ENCODE data around the gene CCT2.

DNA sequence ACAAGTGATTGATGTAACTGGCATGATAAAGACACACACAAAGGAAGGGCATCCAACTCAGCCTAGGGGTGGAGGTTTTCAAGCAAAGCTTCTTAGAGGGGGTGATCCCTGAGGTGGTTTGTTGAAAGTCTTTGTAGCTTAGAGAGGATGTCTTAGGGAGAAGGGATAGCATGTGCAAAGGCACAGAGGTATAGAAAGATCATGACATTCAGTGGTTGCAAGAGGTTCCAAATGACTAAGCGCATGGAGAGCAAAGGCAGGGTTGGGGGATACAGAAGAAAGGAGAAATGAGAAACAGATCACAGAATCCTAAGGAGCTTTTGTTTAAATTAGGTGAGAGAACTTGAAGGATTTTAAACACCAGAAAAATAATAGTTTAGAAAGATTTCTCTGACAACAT lies 5.2 kb upstream of the CCT2 start:
- TF ChIP-seq EZH2 (IDR thresholded peaks at IDR 0.05; ENCODE audit: borderline replicate concordance, low read length) (no peak), CTCF (conservative IDR thresholded peaks at IDR 0.05 in 1 of 2, IDR thresholded peaks at IDR 0.05 in 1 of 2; ENCODE audit: extremely low read depth in 1 of 2, insufficient read depth in 1 of 2, low read depth in 1 of 2, low read length in 2 of 2) (no peak)

Measured in mammary epithelial cell (primary cell).